DND-41 (cell line): ENCODE measurements around the gene PET100.

ENCODE experiments used
- ATAC-seq: fragments of 200-7000 bp; cut with Tn5 transposase; 3 replicates; pipeline ENCODE4 v1.9.1; 2021; ENCODE audit warnings: low read depth; ENCODE audit not compliant: insufficient read depth
- DNase-seq: peaks from one replicate; pipeline ENCODE4 v3.0.0-alpha.2; 2020
- H2AFZ ChIP-seq: 2 replicates; pipeline ENCODE4 v1.6.0; 2012; ENCODE audit warnings: low read depth, low read length
- H3K27ac ChIP-seq: 2 replicates; pipeline ENCODE4 v1.5.1; 2012; ENCODE audit warnings: low read length, inconsistent platforms
- H3K27me3 ChIP-seq: fragments of 200-600 bp; sonication (generic); 2 replicates; pipeline ENCODE4 v1.6.0; 2012; ENCODE audit warnings: low read length, mild to moderate bottlenecking, inconsistent platforms; ENCODE audit not compliant: insufficient read depth, poor library complexity
- H3K36me3 ChIP-seq: 2 replicates; pipeline ENCODE4 v1.5.1; 2012; ENCODE audit warnings: low read length, inconsistent platforms; ENCODE audit not compliant: insufficient read depth
- H3K4me1 ChIP-seq: 2 replicates; pipeline ENCODE4 v1.5.1; 2012; ENCODE audit warnings: mild to moderate bottlenecking, low read length; ENCODE audit not compliant: insufficient read depth
- H3K4me2 ChIP-seq: 2 replicates; pipeline ENCODE4 v1.6.0; 2012; ENCODE audit warnings: mild to moderate bottlenecking, moderate library complexity, low read length, inconsistent platforms; ENCODE audit not compliant: insufficient read depth
- H3K4me3 ChIP-seq, 2 experiments: fragments of 200-600 bp in 1 of 2; shearing (Covaris generic) in 1 of 2; 2 replicates each; pipeline ENCODE4 v1.5.1; 2012 to 2016; ENCODE audit warnings: inconsistent platforms in 2 of 2, low read length in 2 of 2, mild to moderate bottlenecking in 2 of 2, low read depth in 1 of 2, moderate library complexity in 1 of 2
- H3K79me2 ChIP-seq: 2 replicates; pipeline ENCODE4 v1.6.0; 2012; ENCODE audit warnings: low read length, inconsistent platforms; ENCODE audit not compliant: insufficient read depth
- H3K9ac ChIP-seq: 2 replicates; pipeline ENCODE4 v1.6.0; 2012; ENCODE audit warnings: low read depth, mild to moderate bottlenecking, inconsistent platforms, low read length, moderate library complexity
- H3K9me3 ChIP-seq: 2 replicates; pipeline ENCODE4 v1.5.1; 2012; ENCODE audit warnings: low read length, moderate library complexity, mild to moderate bottlenecking, inconsistent platforms; ENCODE audit not compliant: insufficient read depth, severe bottlenecking
- H4K20me1 ChIP-seq: 2 replicates; pipeline ENCODE4 v1.6.0; 2012; ENCODE audit warnings: low read length; ENCODE audit not compliant: insufficient read depth
- CTCF ChIP-seq: IDR thresholded peaks from 2 replicates; pipeline ENCODE4 v1.5.1; 2012; ENCODE audit warnings: borderline replicate concordance, low read length, moderate library complexity, mild to moderate bottlenecking; ENCODE audit not compliant: poor library complexity, severe bottlenecking; ENCODE audit errors: extremely low read depth
- EZH2 ChIP-seq: IDR thresholded peaks from 3 replicates; pipeline ENCODE4 v1.6.1; 2012; ENCODE audit warnings: borderline replicate concordance, low read depth, mild to moderate bottlenecking, moderate library complexity, low read length, inconsistent platforms; ENCODE audit not compliant: severe bottlenecking

Gene PET100

GRCh38 chr19:7640803-7641202 is 11.2 kb downstream of the PET100 start:
- H3K4me2 ChIP-seq: no peak overlapping the region
- H3K27ac ChIP-seq: no peak overlapping the region
- no peaks in the 10 kb centered on the region for H3K36me3 ChIP-seq
- no peak overlapping the region for H2AFZ ChIP-seq
- H3K79me2 ChIP-seq: no peaks in the 10 kb centered on the region
- no peak overlapping the region for H3K4me3 ChIP-seq
- H4K20me1 ChIP-seq: no peaks in the 10 kb centered on the region
- ATAC-seq (no peak), DNase-seq (no peak)
- TF ChIP-seq EZH2: no peak
- no peak for TF ChIP-seq CTCF
- no peaks in the 10 kb centered on the region for H3K4me1 ChIP-seq
- peaks cover 5% of the 10 kb centered on the region for H3K9me3 ChIP-seq
- no peak overlapping the region for H3K9ac ChIP-seq
- no peaks in the 10 kb centered on the region for H3K27me3 ChIP-seq

- TF ChIP-seq EZH2 (no peak), CTCF (peak; percentile 19)
- H3K4me2 ChIP-seq: no peak overlapping the region
- DNase-seq: no peak
These were observed 12.0 kb downstream of the PET100 start for GRCh38 chr19:7641290-7642276.

GRCh38 chr19:7642295-7643030 is 12.9 kb downstream of the PET100 start:
- Histone ChIP-seq H3K9me3 (peaks cover 5% of the 10 kb centered on the region), H4K20me1 (no peaks in the 10 kb centered on the region), H3K27ac (no peak overlapping the region), H3K9ac (no peak overlapping the region), H3K27me3 (no peaks in the 10 kb centered on the region), H3K36me3 (no peaks in the 10 kb centered on the region), H3K4me3 (no peak overlapping the region), H2AFZ (no peak overlapping the region), H3K4me2 (no peak overlapping the region), H3K4me1 (no peaks in the 10 kb centered on the region), H3K79me2 (no peaks in the 10 kb centered on the region)
- no peak for DNase-seq
- ATAC-seq: no peak
- no peak for TF ChIP-seq CTCF
- no peak for TF ChIP-seq EZH2

More at GRCh38 chr19:7641290-7642276, 12.0 kb downstream of the PET100 start:
- Histone ChIP-seq H2AFZ (no peak overlapping the region), H3K27ac (no peak overlapping the region), H3K36me3 (no peaks in the 10 kb centered on the region), H3K27me3 (no peaks in the 10 kb centered on the region), H3K4me3 (no peak overlapping the region), H3K4me1 (no peaks in the 10 kb centered on the region), H3K79me2 (no peaks in the 10 kb centered on the region), H3K9me3 (peaks cover 5% of the 10 kb centered on the region), H3K9ac (no peak overlapping the region), H4K20me1 (no peaks in the 10 kb centered on the region)
- ATAC-seq: no peak
